NK-92 (cell line): ENCODE measurements around the gene BLCAP.
"Not testable (repeated sequence)": the region's sequence is repeated elsewhere in the genome, so short reads cannot be mapped to it uniquely, and the experiment has no call there.

ENCODE experiments used
- DNase-seq: peaks from one replicate; lab custom pipeline; 2025; ENCODE audit not compliant: unreplicated experiment; lab: John Stamatoyannopoulos, UW

BLCAP gene

GRCh38 chr20:37527638-37528445 is at the start of gene BLCAP:
Gene BLCAP (minus strand): TSS chr20:37527876. CDS start chr20:37519174, 8,702 bp downstream.
- peak; percentile 44 for DNase-seq

GRCh38 chr20:37577436-37577835 is 49.8 kb upstream of the BLCAP start:
- DNase-seq, result not testable (repeated sequence)

GRCh38 chr20:37576911-37577310 is 49.2 kb upstream of the BLCAP start:
- DNase-seq, result no peak

- no peak for DNase-seq
Observed at GRCh38 chr20:37575884-37576283, 48.2 kb upstream of the BLCAP start.

GRCh38 chr20:37574199-37574890 is 46.7 kb upstream of the BLCAP start:
- DNase-seq, result no peak

GRCh38 chr20:37573626-37574198 is 46.0 kb upstream of the BLCAP start:
- DNase-seq, result no peak

- DNase-seq, result no peak
Observed at GRCh38 chr20:37571033-37571432, 43.4 kb upstream of the BLCAP start.

- no peak for DNase-seq
Observed at GRCh38 chr20:37570419-37570818, 42.7 kb upstream of the BLCAP start.

- DNase-seq, result no peak
Observed at GRCh38 chr20:37567671-37568588, 40.3 kb upstream of the BLCAP start.

GRCh38 chr20:37567331-37567665 is 39.6 kb upstream of the BLCAP start:
- DNase-seq, result no peak

- no peak for DNase-seq
Observed at GRCh38 chr20:37566590-37567330, 39.1 kb upstream of the BLCAP start.

- no peak for DNase-seq
Observed at GRCh38 chr20:37565134-37565811, 37.6 kb upstream of the BLCAP start.

- DNase-seq, result no peak
Observed at GRCh38 chr20:37564388-37565133, 36.9 kb upstream of the BLCAP start.

GRCh38 chr20:37564016-37564387 is 36.3 kb upstream of the BLCAP start:
- DNase-seq, result no peak

- DNase-seq, result no peak
Observed at GRCh38 chr20:37562695-37563480, 35.2 kb upstream of the BLCAP start.

GRCh38 chr20:37560629-37561028 is 33.0 kb upstream of the BLCAP start:
- no peak for DNase-seq

- no peak for DNase-seq
Observed at GRCh38 chr20:37559312-37560027, 31.8 kb upstream of the BLCAP start.

- DNase-seq, result no peak
Observed at GRCh38 chr20:37558779-37559178, 31.1 kb upstream of the BLCAP start.
